NCI-H82 (cell line): Measurements from ENCODE around the gene RFT1.
"Not testable (repeated sequence)": the region's sequence is repeated elsewhere in the genome, so short reads cannot be mapped to it uniquely, and the experiment has no call there.

Experiments used
- DNase-seq: peaks from one replicate; lab custom pipeline; 2025; lab: John Stamatoyannopoulos, UW

The RFT1 gene

GRCh38 chr3:53162672-53163443, 32.6 kb upstream of the RFT1 start:
- DNase-seq = no peak

- peak; percentile 56 for DNase-seq
These were observed 31.8 kb upstream of the RFT1 start for GRCh38 chr3:53161820-53162671.

GRCh38 chr3:53161450-53161819, 31.2 kb upstream of the RFT1 start:
- DNase-seq = peak; percentile 51

GRCh38 chr3:53160660-53161449, 30.6 kb upstream of the RFT1 start, which contains the start of gene PRKCD:
Gene PRKCD, plus strand, starts transcription at chr3:53161209. Its CDS starts 17,214 bp downstream, at chr3:53178423.
- DNase-seq = peak; percentile 76

- DNase-seq = no peak
These were observed 29.9 kb upstream of the RFT1 start for GRCh38 chr3:53160061-53160659.

GRCh38 chr3:53159156-53160060, 29.2 kb upstream of the RFT1 start:
- no peak for DNase-seq

GRCh38 chr3:53158765-53159155, 28.5 kb upstream of the RFT1 start:
- no peak for DNase-seq

- DNase-seq = no peak
These were observed 27.8 kb upstream of the RFT1 start for GRCh38 chr3:53157974-53158580.

GRCh38 chr3:53156368-53156834, 26.2 kb upstream of the RFT1 start:
- DNase-seq = peak; percentile 20

- DNase-seq = peak; percentile 16
These were observed 25.5 kb upstream of the RFT1 start for GRCh38 chr3:53155760-53156159.

GRCh38 chr3:53154881-53155285, 24.6 kb upstream of the RFT1 start:
- no peak for DNase-seq

GRCh38 chr3:53153980-53154379, 23.7 kb upstream of the RFT1 start:
- no peak for DNase-seq

- DNase-seq = no peak
These were observed 23.1 kb upstream of the RFT1 start for GRCh38 chr3:53153264-53153823.

- DNase-seq = no peak
These were observed 21.8 kb upstream of the RFT1 start for GRCh38 chr3:53151870-53152660.

GRCh38 chr3:53151465-53151864, 21.2 kb upstream of the RFT1 start:
- DNase-seq = no peak

- DNase-seq = not testable (repeated sequence)
These were observed 20.8 kb upstream of the RFT1 start for GRCh38 chr3:53151086-53151438.

GRCh38 chr3:53150247-53151085, 20.2 kb upstream of the RFT1 start:
- no peak for DNase-seq

GRCh38 chr3:53149699-53150098, 19.5 kb upstream of the RFT1 start:
- DNase-seq = no peak
